ENCODE data around the gene TLCD1. TPM values are rescaled to one million over a fixed set of nuclear protein-coding genes. Genes with fewer than 3 reads are reported as not detected.

The TLCD1 gene
- total RNA-seq, 1 experiment from 2014 or later, result 50.7 TPM

- Histone ChIP-seq H3K27ac (ENCODE audit: insufficient read length, low read depth, low read length) (no peak overlapping the region), H2BK15ac (ENCODE audit: low read depth, low read length) (no peak overlapping the region), H3K56ac (ENCODE audit: insufficient read length, low read depth, low read length) (no peak overlapping the region), H3K23me2 (ENCODE audit: insufficient read length, low read depth, low read length, poor library complexity, severe bottlenecking) (no peaks in the 10 kb centered on the region), H3K27me3 (ENCODE audit: insufficient read depth, low read length) (no peaks in the 10 kb centered on the region), H4K8ac (replicated peaks; ENCODE audit: insufficient read length, low read depth, low read length) (no peak overlapping the region), H3K4me2 (ENCODE audit: insufficient read depth, insufficient read length, low read length) (no peak overlapping the region), H4K91ac (ENCODE audit: insufficient read length, low read depth, low read length) (no peak overlapping the region), H3K79me2 (ENCODE audit: insufficient read depth, low read length) (peaks cover 7% of the 10 kb centered on the region; the same call in 1 of the 2 replicates), H3K4me1 (ENCODE audit: insufficient read depth, low read length) (no peaks in the 10 kb centered on the region), H3K23ac (ENCODE audit: insufficient read length, low read depth, low read length) (no peak overlapping the region), H2BK5ac (ENCODE audit: insufficient read length, low read length) (no peak overlapping the region), H3K9me3 (ENCODE audit: control insufficient read depth, low read depth, low read length) (no peaks in the 10 kb centered on the region), H3K9ac (ENCODE audit: extremely low read depth, insufficient read length, low read length) (no peak overlapping the region), H2BK120ac (ENCODE audit: low read depth, low read length, poor library complexity, severe bottlenecking) (no peak overlapping the region), H3T11ph (ENCODE audit: low read length) (no peak overlapping the region), H3K79me1 (ENCODE audit: insufficient read depth, low read depth, low read length, poor library complexity, severe bottlenecking) (no peaks in the 10 kb centered on the region), H2AK5ac (ENCODE audit: insufficient read length, low read length) (no peak overlapping the region), H4K20me1 (ENCODE audit: control insufficient read depth, insufficient read depth, insufficient read length) (no peaks in the 10 kb centered on the region), H2AFZ (ENCODE audit: low read length) (no peak overlapping the region), H2BK20ac (ENCODE audit: low read depth, low read length, poor library complexity, severe bottlenecking) (no peak overlapping the region), H3K14ac (ENCODE audit: insufficient read depth, low read length) (no peak overlapping the region), H3K18ac (ENCODE audit: insufficient read length, low read depth, low read length) (no peak overlapping the region), H4K5ac (ENCODE audit: insufficient read length, low read depth, low read length) (no peak overlapping the region), H2BK12ac (ENCODE audit: insufficient read length, low read depth, low read length) (no peak overlapping the region), H3K4ac (ENCODE audit: low read depth, low read length) (no peak overlapping the region)
- Mint-ChIP-seq H3K27ac (peak overlapping the region; percentile 36 to 94 (median 81); a peak in 6 of 7 replicates), H3K27me3 (ENCODE audit: low read depth) (no peaks in the 10 kb centered on the region), H3K36me3 (ENCODE audit: insufficient read depth in 1 of 3, low read depth in 3 of 3) (peaks cover 16 to 30% (median 23%) of the 10 kb centered on the region in 3 experiments), H3K4me3 (no peak overlapping the region), H3K4me1 (peaks cover 0 to 13% of the 10 kb centered on the region in 2 experiments; a peak in 2 of 4 replicates), H3K9me3 (no peaks in the 10 kb centered on the region; a peak in 1 of 5 replicates)
- WGBS (ENCODE audit: extremely low coverage, insufficient read length, low lambda C conversion rate), result no CpG with 5 or more reads among the region's 6 CpGs
- no peak for TF ChIP-seq CTCF (conservative IDR thresholded peaks at IDR 0.05)
- DNase-seq, result no peak
Observed at GRCh38 chr17:28773736-28774135, 47.7 kb upstream of the TLCD1 start.

Data from H9 (cell line).